Ishikawa (cell line): ENCODE results near the gene PKM.

Experiments
- CEBPB ChIP-seq: IDR thresholded peaks from 2 replicates; pipeline ENCODE4 v1.6.1; 2012
- CREB1 ChIP-seq: IDR thresholded peaks from 2 replicates; pipeline ENCODE4 v1.6.1; 2012; ENCODE audit warnings: low read depth
- EGR1 ChIP-seq: IDR thresholded peaks from 2 replicates; pipeline ENCODE4 v1.6.1; 2012
- EP300 ChIP-seq: IDR thresholded peaks from 2 replicates; pipeline ENCODE4 v1.6.1; 2012; ENCODE audit warnings: borderline replicate concordance
- FOXM1 ChIP-seq: IDR thresholded peaks from 2 replicates; pipeline ENCODE4 v1.6.1; 2012; ENCODE audit warnings: low read depth, borderline replicate concordance
- NFIC ChIP-seq: IDR thresholded peaks from 2 replicates; pipeline ENCODE4 v1.6.1; 2012
- RAD21 ChIP-seq: IDR thresholded peaks from 2 replicates; pipeline ENCODE4 v1.6.1; 2012; ENCODE audit warnings: low read depth
- TAF1 ChIP-seq: IDR thresholded peaks from 2 replicates; pipeline ENCODE4 v1.6.1; 2012; ENCODE audit warnings: low read depth, mild to moderate bottlenecking
- TCF12 ChIP-seq: IDR thresholded peaks from 2 replicates; pipeline ENCODE4 v1.6.1; 2012; ENCODE audit warnings: low read depth
- YY1 ChIP-seq: IDR thresholded peaks from 2 replicates; pipeline ENCODE4 v1.6.1; 2012; ENCODE audit warnings: low read depth
- ZBTB7A ChIP-seq: IDR thresholded peaks from 2 replicates; pipeline ENCODE4 v1.6.1; 2012; ENCODE audit warnings: low read depth
- TF ChIP-seq, protein P1 (sequence below): IDR thresholded peaks from 2 replicates; pipeline ENCODE4 v1.6.1; 2012; ENCODE audit warnings: low read depth, mild to moderate bottlenecking
- TF ChIP-seq, protein P2 (sequence below): IDR thresholded peaks from 2 replicates; pipeline ENCODE4 v1.6.1; 2012
- TF ChIP-seq, protein P3 (sequence below): IDR thresholded peaks from 2 replicates; pipeline ENCODE4 v1.6.1; 2012

GRCh38 chr15:72178976-72179585 lies 51.9 kb downstream of the PKM start:
- TF ChIP-seq EP300 (no peak), YY1 (no peak), NFIC (no peak), RAD21 (no peak), FOXM1 (no peak), TCF12 (no peak), ZBTB7A (no peak), EGR1 (no peak), CREB1 (no peak), TAF1 (no peak), CEBPB (no peak)
- TF ChIP-seq, protein P1, sequence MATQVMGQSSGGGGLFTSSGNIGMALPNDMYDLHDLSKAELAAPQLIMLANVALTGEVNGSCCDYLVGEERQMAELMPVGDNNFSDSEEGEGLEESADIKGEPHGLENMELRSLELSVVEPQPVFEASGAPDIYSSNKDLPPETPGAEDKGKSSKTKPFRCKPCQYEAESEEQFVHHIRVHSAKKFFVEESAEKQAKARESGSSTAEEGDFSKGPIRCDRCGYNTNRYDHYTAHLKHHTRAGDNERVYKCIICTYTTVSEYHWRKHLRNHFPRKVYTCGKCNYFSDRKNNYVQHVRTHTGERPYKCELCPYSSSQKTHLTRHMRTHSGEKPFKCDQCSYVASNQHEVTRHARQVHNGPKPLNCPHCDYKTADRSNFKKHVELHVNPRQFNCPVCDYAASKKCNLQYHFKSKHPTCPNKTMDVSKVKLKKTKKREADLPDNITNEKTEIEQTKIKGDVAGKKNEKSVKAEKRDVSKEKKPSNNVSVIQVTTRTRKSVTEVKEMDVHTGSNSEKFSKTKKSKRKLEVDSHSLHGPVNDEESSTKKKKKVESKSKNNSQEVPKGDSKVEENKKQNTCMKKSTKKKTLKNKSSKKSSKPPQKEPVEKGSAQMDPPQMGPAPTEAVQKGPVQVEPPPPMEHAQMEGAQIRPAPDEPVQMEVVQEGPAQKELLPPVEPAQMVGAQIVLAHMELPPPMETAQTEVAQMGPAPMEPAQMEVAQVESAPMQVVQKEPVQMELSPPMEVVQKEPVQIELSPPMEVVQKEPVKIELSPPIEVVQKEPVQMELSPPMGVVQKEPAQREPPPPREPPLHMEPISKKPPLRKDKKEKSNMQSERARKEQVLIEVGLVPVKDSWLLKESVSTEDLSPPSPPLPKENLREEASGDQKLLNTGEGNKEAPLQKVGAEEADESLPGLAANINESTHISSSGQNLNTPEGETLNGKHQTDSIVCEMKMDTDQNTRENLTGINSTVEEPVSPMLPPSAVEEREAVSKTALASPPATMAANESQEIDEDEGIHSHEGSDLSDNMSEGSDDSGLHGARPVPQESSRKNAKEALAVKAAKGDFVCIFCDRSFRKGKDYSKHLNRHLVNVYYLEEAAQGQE: no peak
- TF ChIP-seq, protein P2, sequence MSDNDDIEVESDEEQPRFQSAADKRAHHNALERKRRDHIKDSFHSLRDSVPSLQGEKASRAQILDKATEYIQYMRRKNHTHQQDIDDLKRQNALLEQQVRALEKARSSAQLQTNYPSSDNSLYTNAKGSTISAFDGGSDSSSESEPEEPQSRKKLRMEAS: no peak
- TF ChIP-seq, protein P3, sequence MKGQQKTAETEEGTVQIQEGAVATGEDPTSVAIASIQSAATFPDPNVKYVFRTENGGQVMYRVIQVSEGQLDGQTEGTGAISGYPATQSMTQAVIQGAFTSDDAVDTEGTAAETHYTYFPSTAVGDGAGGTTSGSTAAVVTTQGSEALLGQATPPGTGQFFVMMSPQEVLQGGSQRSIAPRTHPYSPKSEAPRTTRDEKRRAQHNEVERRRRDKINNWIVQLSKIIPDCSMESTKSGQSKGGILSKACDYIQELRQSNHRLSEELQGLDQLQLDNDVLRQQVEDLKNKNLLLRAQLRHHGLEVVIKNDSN: no peak
